Astrocyte of the cerebellum (primary cell): ENCODE results near the gene SLC5A6.

Experiments used
- DNase-seq: peaks from one replicate; pipeline ENCODE4 v3.0.0-alpha.2; 2011; ENCODE audit warnings: low read depth
- H3K4me3 ChIP-seq: 2 replicates; pipeline ENCODE4 v1.5.1; 2011; ENCODE audit warnings: mild to moderate bottlenecking, low read depth, low read length, moderate library complexity
- in situ Hi-C: cut with HindIII; loops from 2 replicates; pipeline ENCODE4 v1.10.0; 2017; ENCODE audit warnings: low sequenced_read_pairs
- TF ChIP-seq, protein P1 (sequence below): IDR thresholded peaks from 2 replicates; pipeline ENCODE4 v1.5.1; 2012; ENCODE audit warnings: low read length, low read depth, moderate library complexity, mild to moderate bottlenecking; ENCODE audit errors: missing control alignments

Gene SLC5A6

DNA sequence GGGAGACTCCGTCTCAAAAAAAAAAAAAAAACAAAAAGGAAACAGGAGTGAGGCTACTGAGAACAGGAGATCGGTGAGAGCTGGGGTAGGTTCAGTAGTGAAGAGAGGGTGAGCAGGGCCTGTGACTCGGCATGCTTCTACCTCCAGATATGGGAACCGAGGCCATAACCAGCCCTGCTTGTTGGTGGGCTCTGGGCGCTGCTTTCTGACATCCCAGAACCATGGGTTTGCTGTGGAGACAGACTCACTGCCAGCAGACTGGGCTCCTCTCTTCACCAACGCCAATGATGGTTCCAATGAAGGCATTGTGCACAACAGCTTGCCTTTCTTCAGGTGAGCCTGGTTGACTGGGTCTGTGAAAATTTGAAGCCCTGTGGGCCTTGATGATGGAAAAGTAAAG is 11.3 kb upstream of the SLC5A6 start:
- H3K4me3 ChIP-seq, result no peak overlapping the region
- no peak for DNase-seq
- in situ Hi-C loops, result no loop called here
- TF ChIP-seq, protein P1, sequence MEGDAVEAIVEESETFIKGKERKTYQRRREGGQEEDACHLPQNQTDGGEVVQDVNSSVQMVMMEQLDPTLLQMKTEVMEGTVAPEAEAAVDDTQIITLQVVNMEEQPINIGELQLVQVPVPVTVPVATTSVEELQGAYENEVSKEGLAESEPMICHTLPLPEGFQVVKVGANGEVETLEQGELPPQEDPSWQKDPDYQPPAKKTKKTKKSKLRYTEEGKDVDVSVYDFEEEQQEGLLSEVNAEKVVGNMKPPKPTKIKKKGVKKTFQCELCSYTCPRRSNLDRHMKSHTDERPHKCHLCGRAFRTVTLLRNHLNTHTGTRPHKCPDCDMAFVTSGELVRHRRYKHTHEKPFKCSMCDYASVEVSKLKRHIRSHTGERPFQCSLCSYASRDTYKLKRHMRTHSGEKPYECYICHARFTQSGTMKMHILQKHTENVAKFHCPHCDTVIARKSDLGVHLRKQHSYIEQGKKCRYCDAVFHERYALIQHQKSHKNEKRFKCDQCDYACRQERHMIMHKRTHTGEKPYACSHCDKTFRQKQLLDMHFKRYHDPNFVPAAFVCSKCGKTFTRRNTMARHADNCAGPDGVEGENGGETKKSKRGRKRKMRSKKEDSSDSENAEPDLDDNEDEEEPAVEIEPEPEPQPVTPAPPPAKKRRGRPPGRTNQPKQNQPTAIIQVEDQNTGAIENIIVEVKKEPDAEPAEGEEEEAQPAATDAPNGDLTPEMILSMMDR, result no peak

DNA sequence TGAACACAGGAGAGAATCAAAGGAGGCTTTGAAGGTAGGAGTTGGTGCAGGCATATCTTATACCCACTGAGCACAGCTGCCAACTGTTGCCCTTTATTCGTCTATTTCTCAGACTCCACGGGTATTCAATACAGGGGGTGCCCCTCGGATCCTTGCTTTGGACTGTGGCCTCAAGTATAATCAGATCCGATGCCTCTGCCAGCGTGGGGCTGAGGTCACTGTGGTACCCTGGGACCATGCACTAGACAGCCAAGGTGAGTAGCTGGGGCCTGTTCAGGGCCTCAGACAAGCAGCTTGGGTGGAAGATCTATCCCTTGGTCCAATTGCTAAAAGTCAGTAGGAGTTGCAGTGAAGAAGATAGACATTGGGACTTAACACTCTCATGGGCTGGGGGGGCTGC is 10.3 kb upstream of the SLC5A6 start:
- no peak for DNase-seq
- H3K4me3 ChIP-seq, result no peak overlapping the region
- in situ Hi-C loops, result no loop called here
- TF ChIP-seq, protein P1, result no peak

DNA sequence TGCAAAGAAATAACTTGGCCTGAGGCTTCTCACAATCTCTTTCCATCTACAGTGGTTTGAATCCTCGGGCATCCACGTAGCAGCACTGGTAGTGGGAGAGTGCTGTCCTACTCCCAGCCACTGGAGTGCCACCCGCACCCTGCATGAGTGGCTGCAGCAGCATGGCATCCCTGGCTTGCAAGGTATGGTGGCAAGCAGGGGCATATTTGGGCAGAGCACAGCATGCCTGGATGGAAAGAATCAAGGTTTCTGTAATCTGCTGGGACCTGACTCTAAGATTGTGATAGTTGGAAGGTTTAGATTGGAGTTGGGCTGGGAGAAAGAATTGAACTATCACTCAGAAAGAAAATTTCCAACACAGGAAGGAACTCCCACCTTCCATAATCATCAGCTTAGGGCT is 9.1 kb upstream of the SLC5A6 start:
- in situ Hi-C loops, result no loop called here
- H3K4me3 ChIP-seq, result no peak overlapping the region
- TF ChIP-seq, protein P1, result no peak
- DNase-seq, result no peak

DNA sequence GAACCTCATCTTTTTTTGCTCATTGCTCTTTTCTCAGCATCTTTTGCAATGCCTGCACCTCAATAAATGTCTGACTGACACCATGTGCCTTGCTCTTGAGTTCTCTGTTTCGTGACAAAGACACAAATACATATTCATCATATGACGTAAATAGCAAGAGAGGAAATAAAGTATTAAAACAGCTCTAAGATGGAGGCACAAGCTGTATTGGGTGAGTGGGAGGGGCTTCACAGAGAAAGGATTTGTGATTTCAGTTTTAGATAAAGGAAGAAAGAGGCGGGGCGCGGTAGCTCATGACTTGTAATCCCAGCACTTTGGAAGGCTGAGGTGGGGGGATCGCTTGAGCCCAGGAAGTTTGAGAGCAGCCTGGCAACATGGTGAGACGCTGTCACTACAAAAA is 8.0 kb upstream of the SLC5A6 start:
- DNase-seq, result no peak
- TF ChIP-seq, protein P1, result no peak
- in situ Hi-C loops, result no loop called here
- no peak overlapping the region for H3K4me3 ChIP-seq

DNA sequence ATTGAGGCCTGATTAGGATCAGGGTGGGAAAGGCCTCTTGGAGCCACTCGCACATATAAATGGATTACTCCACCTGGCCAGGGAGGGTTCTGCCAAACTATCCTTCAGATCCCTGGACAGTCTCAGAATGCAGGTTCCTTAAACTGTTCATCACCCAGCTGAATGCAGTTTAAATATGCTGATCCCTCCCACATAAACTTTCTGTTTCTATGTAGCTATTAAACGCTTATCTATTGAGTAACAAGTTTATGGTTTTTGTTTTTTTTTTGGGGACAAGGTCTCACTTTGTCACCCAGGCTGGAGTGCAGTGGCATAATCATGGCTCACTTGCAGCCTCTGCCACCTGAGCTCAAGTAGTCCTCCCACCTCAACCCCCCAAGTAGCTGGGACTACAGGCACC is 7.0 kb upstream of the SLC5A6 start:
- TF ChIP-seq, protein P1, result no peak
- in situ Hi-C loops, result no loop called here
- no peak for DNase-seq
- no peak overlapping the region for H3K4me3 ChIP-seq

DNA sequence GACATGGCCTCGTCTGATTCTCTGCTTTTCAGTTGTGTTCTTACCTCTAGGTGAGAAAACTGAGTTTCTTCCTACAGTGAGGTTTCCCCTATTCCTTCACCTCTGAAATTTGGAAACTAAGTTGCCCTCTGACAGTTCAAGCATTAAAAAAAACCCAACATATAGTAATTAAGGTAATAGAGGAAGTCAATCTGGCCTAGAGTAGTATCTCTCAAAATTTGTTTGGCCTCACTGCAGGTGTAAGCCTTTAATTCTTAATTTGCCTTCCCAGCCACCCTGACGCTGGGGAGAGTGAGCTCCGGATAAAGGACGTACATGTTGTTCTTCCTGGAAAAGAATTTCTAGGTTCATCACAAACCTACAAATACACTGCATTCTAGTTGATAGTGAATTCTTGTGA is 6.5 kb upstream of the SLC5A6 start:
- no peak for DNase-seq
- in situ Hi-C loops, result no loop called here
- TF ChIP-seq, protein P1, result no peak
- no peak overlapping the region for H3K4me3 ChIP-seq
